ENCODE results near the gene SMC5.

DNA sequence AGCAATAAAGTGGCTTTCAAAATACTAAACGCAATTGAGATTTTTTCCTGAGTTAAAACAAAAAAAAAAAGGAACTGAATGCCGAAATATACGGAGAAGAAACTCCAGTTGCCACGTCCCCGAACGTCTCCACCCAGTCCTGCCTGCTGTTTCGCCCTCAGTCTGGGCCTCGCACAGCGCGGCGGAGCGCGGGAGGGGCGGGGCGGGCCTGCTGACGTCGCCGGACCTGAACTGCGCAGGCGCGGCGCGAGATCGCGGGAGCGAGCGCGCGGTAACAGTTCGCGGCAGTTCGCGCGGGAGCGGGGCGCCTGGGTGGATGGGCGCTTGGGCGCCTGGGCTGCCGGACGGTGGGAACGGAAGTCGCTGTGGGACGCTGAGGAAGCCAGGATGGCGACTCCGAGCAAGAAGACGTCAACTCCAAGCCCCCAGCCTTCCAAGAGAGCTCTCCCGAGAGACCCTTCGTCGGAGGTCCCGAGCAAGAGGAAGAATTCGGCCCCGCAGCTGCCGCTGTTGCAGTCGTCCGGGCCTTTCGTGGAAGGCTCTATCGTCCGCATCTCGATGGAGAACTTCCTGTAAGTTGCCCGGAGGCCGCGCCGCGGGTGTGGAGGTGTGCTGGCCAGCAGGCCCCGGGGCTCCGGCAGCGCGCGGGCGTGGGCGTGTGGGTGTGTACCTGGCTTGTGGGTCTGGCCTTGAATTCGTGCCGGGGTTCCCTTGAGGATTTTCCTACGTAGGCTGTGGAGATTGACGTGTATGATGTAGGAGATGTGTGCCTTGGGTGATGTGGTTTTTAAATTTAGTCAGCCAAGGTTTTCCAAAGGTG, at the start of gene SMC5:
- TF ChIP-seq POLR2A (IDR thresholded peaks at IDR 0.05) = peak; percentile 32 to 96
- TF ChIP-seq, protein P1, sequence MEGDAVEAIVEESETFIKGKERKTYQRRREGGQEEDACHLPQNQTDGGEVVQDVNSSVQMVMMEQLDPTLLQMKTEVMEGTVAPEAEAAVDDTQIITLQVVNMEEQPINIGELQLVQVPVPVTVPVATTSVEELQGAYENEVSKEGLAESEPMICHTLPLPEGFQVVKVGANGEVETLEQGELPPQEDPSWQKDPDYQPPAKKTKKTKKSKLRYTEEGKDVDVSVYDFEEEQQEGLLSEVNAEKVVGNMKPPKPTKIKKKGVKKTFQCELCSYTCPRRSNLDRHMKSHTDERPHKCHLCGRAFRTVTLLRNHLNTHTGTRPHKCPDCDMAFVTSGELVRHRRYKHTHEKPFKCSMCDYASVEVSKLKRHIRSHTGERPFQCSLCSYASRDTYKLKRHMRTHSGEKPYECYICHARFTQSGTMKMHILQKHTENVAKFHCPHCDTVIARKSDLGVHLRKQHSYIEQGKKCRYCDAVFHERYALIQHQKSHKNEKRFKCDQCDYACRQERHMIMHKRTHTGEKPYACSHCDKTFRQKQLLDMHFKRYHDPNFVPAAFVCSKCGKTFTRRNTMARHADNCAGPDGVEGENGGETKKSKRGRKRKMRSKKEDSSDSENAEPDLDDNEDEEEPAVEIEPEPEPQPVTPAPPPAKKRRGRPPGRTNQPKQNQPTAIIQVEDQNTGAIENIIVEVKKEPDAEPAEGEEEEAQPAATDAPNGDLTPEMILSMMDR (IDR thresholded peaks at IDR 0.05) = no peak
- peak; percentile 27 to 98 for TF ChIP-seq POLR2AphosphoS5 (IDR thresholded peaks at IDR 0.05; ENCODE audit: insufficient read depth in 1 of 2, low read depth in 1 of 2)

Measured in vagina (tissue), 2 donors.